HG03469 (cell line): ENCODE results near the gene CD27.
"Not testable (repeated sequence)": the region's sequence is repeated elsewhere in the genome, so short reads cannot be mapped to it uniquely, and the experiment has no call there.

Experiments used
- ATAC-seq: cut with Tn5 transposase; IDR thresholded peaks from one replicate; pipeline ENCODE4 v1.9.1; 2021; ENCODE audit warnings: mild to moderate bottlenecking, moderate library complexity, moderate number of reproducible peaks; ENCODE audit not compliant: unreplicated experiment

Gene CD27

GRCh38 chr12:6444704-6445688, at the start of gene CD27:
Gene CD27 (plus strand): TSS chr12:6444955. CDS start chr12:6445096, 141 bp downstream.
- ATAC-seq = no peak

- no peak for ATAC-seq
Observed at GRCh38 chr12:6396031-6396430, 48.7 kb upstream of the CD27 start.

- ATAC-seq = no peak
Observed at GRCh38 chr12:6399884-6400644, 44.7 kb upstream of the CD27 start.

GRCh38 chr12:6404390-6404789, 40.4 kb upstream of the CD27 start:
- no peak for ATAC-seq

GRCh38 chr12:6405963-6406362, 38.8 kb upstream of the CD27 start:
- ATAC-seq = no peak

- ATAC-seq = no peak
Observed at GRCh38 chr12:6407236-6407954, 37.4 kb upstream of the CD27 start.

- ATAC-seq = no peak
Observed at GRCh38 chr12:6416596-6416995, 28.2 kb upstream of the CD27 start.

GRCh38 chr12:6418796-6419195, 26.0 kb upstream of the CD27 start:
- no peak for ATAC-seq

GRCh38 chr12:6420364-6420763, 24.4 kb upstream of the CD27 start:
- no peak for ATAC-seq

GRCh38 chr12:6423267-6424007, 21.3 kb upstream of the CD27 start:
- no peak for ATAC-seq

- no peak for ATAC-seq
Observed at GRCh38 chr12:6424008-6424347, 20.8 kb upstream of the CD27 start.

- no peak for ATAC-seq
Observed at GRCh38 chr12:6424866-6425265, 19.9 kb upstream of the CD27 start.

- ATAC-seq = no peak
Observed at GRCh38 chr12:6425590-6426531, 18.9 kb upstream of the CD27 start.

- ATAC-seq = no peak
Observed at GRCh38 chr12:6426882-6427671, 17.7 kb upstream of the CD27 start.

GRCh38 chr12:6427796-6428195, 17.0 kb upstream of the CD27 start:
- not testable (repeated sequence) for ATAC-seq

- ATAC-seq = no peak
Observed at GRCh38 chr12:6428326-6428725, 16.4 kb upstream of the CD27 start.

GRCh38 chr12:6430124-6430989, 14.4 kb upstream of the CD27 start:
- ATAC-seq = no peak

GRCh38 chr12:6432991-6433390, 11.8 kb upstream of the CD27 start:
- ATAC-seq = no peak
